Measurements from ENCODE around the gene GP1BB.

The GP1BB gene

GRCh38 chr22:19739911-19740449 is 16.6 kb downstream of the GP1BB start:
- no peak overlapping the region for H3K4me3 ChIP-seq (ENCODE audit: low read depth, low read length)

GRCh38 chr22:19740586-19740985 is 17.2 kb downstream of the GP1BB start:
- H3K4me3 ChIP-seq (ENCODE audit: low read depth, low read length) = no peak overlapping the region

- no peak overlapping the region for H3K4me3 ChIP-seq (ENCODE audit: low read depth, low read length)
These were observed 17.7 kb downstream of the GP1BB start for GRCh38 chr22:19741053-19741452.

DNA sequence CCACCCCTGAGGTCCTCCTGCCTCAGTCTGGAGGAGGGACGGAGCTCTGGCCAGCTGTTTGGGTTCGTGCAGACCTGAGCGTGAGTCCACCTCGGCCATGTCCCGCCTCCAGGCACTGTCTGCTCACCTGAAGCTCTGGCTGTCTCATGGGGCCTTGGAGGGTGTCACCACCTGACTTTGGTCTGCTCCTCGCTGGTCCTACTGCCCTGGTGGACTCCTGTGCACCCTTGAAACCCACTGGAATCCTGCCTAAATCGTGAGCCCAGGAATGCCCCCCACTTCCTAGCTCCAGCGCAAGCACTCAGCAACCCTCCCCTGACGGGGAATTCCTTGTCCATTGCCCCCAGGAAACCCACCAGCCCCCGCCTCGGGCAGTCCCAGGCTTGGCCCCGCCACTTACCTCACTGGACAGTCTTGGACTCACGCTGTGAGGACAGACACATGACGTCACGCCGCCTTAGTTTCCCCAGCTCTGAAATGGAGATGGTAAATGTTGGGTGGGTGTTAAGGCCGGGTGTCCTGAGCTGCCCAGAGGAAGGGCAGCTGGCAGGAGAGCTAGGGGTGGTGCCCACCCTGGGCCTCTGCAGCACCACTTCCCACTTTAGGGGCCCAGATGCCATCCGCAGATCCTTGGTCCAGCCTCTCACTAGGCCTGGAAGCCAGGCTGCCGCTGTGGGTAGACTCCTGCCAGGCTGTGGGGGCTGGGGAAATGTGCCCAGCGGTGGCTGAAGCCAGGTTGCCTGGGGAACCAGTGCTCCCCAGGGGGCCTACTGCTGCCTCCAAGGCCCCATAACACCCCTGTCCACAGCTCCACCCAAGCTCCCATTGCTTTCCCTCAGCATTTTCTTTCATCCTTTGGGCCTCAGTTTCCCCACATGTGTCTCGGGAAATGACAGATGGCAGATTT is 19.1 kb downstream of the GP1BB start:
- no peak overlapping the region for H3K4me3 ChIP-seq (ENCODE audit: low read depth, low read length)

DNA sequence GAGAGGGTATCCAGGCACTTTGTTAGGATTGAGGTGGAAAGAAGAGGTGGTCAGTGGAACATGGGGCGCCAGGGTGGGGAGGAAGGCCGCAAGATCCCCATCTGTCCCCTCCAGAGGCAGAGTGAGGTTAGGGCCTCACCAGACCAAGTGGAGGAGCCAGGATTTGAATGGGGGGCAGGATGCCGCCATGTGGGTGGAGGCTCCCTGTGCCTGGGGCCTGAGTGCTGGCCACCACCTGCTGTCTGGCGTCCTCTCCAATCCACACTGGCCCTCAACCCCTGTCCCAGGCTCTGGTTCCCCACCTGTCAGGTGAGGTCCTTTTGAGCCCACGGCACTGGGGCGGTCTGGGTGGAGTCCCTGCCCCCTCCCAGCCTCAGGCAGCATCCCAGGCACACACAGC is 19.7 kb downstream of the GP1BB start:
- H3K4me3 ChIP-seq (ENCODE audit: low read depth, low read length) = no peak overlapping the region

GRCh38 chr22:19743651-19744050 is 20.3 kb downstream of the GP1BB start:
- H3K4me3 ChIP-seq (ENCODE audit: low read depth, low read length) = no peak overlapping the region

DNA sequence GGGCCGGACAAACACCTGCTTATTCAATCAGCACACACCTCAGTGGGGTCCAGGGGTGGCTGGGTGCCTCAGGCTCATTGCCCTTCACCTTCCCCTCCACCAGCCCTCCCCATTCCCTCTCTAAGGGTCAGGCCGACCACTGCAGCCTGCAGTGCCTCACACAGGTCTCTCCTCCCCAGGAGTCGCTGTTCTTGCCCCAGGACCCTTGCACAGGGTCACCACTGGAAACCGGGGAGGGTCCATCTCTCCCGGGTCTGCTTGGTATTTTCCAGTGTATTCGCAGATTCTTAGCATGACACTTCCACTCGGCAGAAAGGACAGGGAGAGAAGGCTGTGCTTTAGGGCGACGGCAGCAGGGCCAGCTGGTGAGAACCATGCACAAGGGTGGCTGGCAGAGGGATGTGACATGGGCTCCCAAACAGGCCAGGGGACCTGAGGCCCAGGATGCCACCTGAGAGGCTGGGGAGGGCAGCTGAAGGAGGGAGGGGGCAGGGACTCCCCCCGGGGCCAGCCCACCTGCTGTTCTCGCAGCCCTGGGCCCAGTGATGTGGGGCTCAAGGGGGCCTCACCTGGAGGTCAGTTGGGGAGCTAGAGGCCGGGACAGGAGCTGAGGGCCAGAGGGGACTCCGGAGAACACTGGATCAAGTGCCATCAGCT is 21.1 kb downstream of the GP1BB start:
- H3K4me3 ChIP-seq (ENCODE audit: low read depth, low read length) = no peak overlapping the region

GRCh38 chr22:19745155-19746101 is 22.1 kb downstream of the GP1BB start:
- no peak overlapping the region for H3K4me3 ChIP-seq (ENCODE audit: low read depth, low read length)

GRCh38 chr22:19746726-19747125 is 23.4 kb downstream of the GP1BB start:
- H3K4me3 ChIP-seq (ENCODE audit: low read depth, low read length) = no peak overlapping the region

DNA sequence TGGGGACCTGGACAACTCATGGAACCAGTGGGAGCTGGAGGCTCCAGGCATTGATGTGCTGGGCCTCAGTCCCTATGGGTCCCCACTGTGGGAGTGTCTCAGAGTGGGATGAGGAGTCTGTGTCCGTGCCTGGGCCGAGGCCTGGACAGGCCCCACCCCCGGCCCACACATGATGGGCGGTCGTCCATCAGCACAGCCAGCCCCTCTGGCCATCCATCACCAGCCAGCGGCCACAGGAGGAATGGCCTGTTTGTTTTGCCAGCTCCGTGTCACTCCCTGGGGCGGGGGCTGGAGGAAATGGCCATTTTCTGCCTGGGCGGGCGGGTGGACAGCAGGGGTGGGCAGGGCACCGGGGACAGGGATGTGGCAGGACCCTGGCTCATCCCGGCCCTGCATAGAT is 24.2 kb downstream of the GP1BB start:
- no peak overlapping the region for H3K4me3 ChIP-seq (ENCODE audit: low read depth, low read length)

DNA sequence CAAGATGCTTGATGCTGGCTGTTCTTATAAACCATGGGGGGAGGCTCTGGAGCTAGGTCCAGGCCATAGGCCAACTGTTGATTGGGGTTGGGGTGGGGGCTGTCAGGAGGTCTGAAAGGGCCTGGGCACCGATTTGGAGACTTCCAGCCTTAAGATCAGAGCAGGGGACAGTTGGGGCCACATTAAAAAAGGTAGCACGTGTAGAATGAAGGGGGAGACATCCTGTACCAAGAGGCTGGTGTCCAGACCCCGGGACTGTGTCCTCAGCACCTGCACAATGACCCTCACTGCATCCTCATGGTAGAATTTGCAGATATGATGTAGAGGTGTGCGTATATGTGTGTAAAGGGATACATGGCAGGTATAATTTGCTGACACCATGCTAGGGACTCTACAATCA is 24.8 kb downstream of the GP1BB start:
- no peak overlapping the region for H3K4me3 ChIP-seq (ENCODE audit: low read depth, low read length)

- no peak overlapping the region for H3K4me3 ChIP-seq (ENCODE audit: low read depth, low read length)
These were observed 25.8 kb downstream of the GP1BB start for GRCh38 chr22:19748991-19749664.

- H3K4me3 ChIP-seq (ENCODE audit: low read depth, low read length) = no peak overlapping the region
These were observed 26.5 kb downstream of the GP1BB start for GRCh38 chr22:19749876-19750275.

DNA sequence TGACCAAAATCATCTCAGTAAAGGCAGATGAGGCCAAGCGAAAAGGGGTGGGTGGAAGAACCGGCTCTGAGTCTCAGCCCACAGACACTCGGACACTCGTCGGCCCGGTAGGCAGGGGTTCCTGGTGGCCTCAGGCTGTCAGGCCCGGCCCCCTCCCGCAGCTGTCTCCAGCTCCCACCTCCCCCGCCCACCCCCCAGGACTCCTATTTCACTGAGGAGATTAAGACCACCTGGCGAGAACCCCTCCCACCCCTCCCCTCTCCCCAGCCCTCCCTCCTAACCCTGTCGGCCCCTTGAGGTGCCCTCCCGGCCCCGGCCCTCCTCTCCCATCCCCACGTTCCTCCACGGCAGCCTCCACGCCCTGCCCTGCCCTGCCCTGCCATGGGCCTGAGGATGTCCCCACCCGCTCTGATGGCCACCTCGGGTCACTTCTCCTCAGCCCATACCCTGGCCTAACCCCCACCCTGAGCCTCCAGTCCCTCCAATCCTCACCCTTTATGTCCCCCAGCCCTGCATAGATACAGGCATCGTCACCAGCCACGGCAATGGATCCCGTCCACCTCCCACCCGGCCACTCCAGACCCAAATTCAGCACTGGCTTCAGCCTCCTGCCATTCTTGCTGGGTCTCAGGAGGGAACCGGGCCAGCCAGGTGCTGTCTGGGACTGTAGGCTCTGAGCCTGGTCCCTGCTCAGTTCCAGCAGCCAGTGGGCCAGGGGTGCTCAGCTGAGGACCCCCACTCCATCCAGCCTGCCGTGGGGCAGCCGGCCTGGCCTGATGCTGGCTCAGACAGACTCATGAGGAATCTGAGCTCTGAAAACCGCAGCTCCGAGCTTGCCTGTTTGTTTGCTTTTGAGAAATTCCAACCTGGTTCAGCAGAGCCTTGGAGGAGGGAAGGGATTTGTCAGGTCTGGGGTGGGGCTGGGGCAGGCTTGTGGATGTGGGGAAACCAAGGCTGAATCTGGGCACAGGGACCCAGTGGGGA is 27.5 kb downstream of the GP1BB start:
- H3K4me3 ChIP-seq (ENCODE audit: low read depth, low read length) = no peak overlapping the region

- H3K4me3 ChIP-seq (ENCODE audit: low read depth, low read length) = no peak overlapping the region
These were observed 28.3 kb downstream of the GP1BB start for GRCh38 chr22:19751497-19752245.

GRCh38 chr22:19753090-19753842 is 29.9 kb downstream of the GP1BB start:
- no peak overlapping the region for H3K4me3 ChIP-seq (ENCODE audit: low read depth, low read length)

GRCh38 chr22:19753996-19754700 is 30.8 kb downstream of the GP1BB start:
- no peak overlapping the region for H3K4me3 ChIP-seq (ENCODE audit: low read depth, low read length)

Measured in iPS-11a (cell line).